Panc1 (cell line): ENCODE results near the gene PEX7.

Source experiments
- CTCF ChIP-seq: fragments of 450-650 bp; IDR thresholded peaks from 2 replicates; pipeline ENCODE4 v1.5.1; 2017; ENCODE audit warnings: mild to moderate bottlenecking
- SIN3A ChIP-seq: IDR thresholded peaks from 2 replicates; pipeline ENCODE4 v1.6.1; 2012; ENCODE audit warnings: low read depth, mild to moderate bottlenecking, low read length, moderate library complexity, borderline replicate concordance; ENCODE audit not compliant: insufficient read depth

- TF ChIP-seq CTCF (no peak), SIN3A (no peak)
Measured at GRCh38 chr6:136880748-136881460, 58.5 kb downstream of the PEX7 start.
